H1 (cell line): ENCODE results near the gene ZIC1. TPM values are rescaled to one million over a fixed set of nuclear protein-coding genes. Genes with fewer than 3 reads are reported as not detected.

Experiments used
- BACH1 ChIP-seq: IDR thresholded peaks from 2 replicates; pipeline ENCODE4 v1.6.1; 2012; ENCODE audit warnings: low read length, improper control_type of control experiment
- CHD2 ChIP-seq: IDR thresholded peaks from 2 replicates; pipeline ENCODE4 v1.6.1; 2012; ENCODE audit warnings: low read length, improper control_type of control experiment
- PHF8 ChIP-seq: fragments of 200-600 bp; sonication (generic); conservative IDR thresholded peaks from 2 replicates; pipeline ENCODE4 v1.7.1; 2012; ENCODE audit warnings: low read depth, mild to moderate bottlenecking, inconsistent platforms, low read length, moderate library complexity
- RAD21 ChIP-seq, 2 experiments: IDR thresholded peaks in 1 of 2; conservative IDR thresholded peaks in 1 of 2; 2 replicates each; pipeline ENCODE4 v1.6.1; 2011; ENCODE audit warnings: low read depth in 2 of 2, low read length in 2 of 2, improper control_type of control experiment in 1 of 2, inconsistent platforms in 1 of 2, mild to moderate bottlenecking in 1 of 2, moderate library complexity in 1 of 2
- SAP30 ChIP-seq: fragments of 300-600 bp; sonication (generic); IDR thresholded peaks from 2 replicates; pipeline ENCODE4 v1.7.1; 2012; ENCODE audit warnings: low read length, moderate library complexity, mild to moderate bottlenecking, inconsistent platforms; ENCODE audit not compliant: insufficient read depth, insufficient replicate concordance
- SP2 ChIP-seq: IDR thresholded peaks from 2 replicates; pipeline ENCODE4 v1.6.1; 2012; ENCODE audit warnings: mild to moderate bottlenecking, low read length, inconsistent platforms
- SP4 ChIP-seq: IDR thresholded peaks from 2 replicates; pipeline ENCODE4 v1.6.1; 2012; ENCODE audit warnings: low read length, inconsistent platforms
- polyA plus RNA-seq, 7 experiments: library from polyadenylated mRNA; depleted of rRNA in 3 of 7; stranded (reverse) in 5 of 7; unstranded in 2 of 7; fragments of >200 nt in 5 of 7; fragments of 200-250 nt in 2 of 7; gene quantifications; 1 replicate in 5 of 7; 2 replicates in 1 of 7; 4 replicates in 1 of 7; pipeline versions ENCODE4 v1.2.1 to v1.2.3, GENCODE V29; 2011 to 2013; ENCODE audit warnings: missing spikeins in 2 of 7, mixed read lengths in 2 of 7
- total RNA-seq: library from RNA; stranded (reverse); fragmentation: NEBNext Ultra II Directional; extraction: Animal tissue kit (Norgen Biotek cat#: 25700); gene quantifications from 2 replicates; pipeline ENCODE4 v1.2.1, GENCODE V29; 2021
- TF ChIP-seq, protein P1 (sequence below): IDR thresholded peaks from 2 replicates; pipeline ENCODE4 v1.6.1; 2011; ENCODE audit warnings: low read length, improper control_type of control experiment
- TF ChIP-seq, protein P2 (sequence below): IDR thresholded peaks from 2 replicates; pipeline ENCODE4 v1.6.1; 2012; ENCODE audit warnings: inconsistent platforms

ZIC1 gene
- total and polyA plus RNA-seq, 2 of the 8 experiments (the other 6 are each of a cell fraction or from before 2014, with no cell fraction given), result 0.80 to 2.2 TPM

- TF ChIP-seq BACH1, result no peak
- no peak for TF ChIP-seq PHF8
- no peak for TF ChIP-seq SAP30
- TF ChIP-seq, protein P1, sequence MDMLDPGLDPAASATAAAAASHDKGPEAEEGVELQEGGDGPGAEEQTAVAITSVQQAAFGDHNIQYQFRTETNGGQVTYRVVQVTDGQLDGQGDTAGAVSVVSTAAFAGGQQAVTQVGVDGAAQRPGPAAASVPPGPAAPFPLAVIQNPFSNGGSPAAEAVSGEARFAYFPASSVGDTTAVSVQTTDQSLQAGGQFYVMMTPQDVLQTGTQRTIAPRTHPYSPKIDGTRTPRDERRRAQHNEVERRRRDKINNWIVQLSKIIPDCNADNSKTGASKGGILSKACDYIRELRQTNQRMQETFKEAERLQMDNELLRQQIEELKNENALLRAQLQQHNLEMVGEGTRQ, result no peak
- TF ChIP-seq, protein P2, sequence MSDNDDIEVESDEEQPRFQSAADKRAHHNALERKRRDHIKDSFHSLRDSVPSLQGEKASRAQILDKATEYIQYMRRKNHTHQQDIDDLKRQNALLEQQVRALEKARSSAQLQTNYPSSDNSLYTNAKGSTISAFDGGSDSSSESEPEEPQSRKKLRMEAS, result no peak
- TF ChIP-seq RAD21 (IDR thresholded peaks at IDR 0.05 in 1 of 2, conservative IDR thresholded peaks at IDR 0.05 in 1 of 2; ENCODE audit: low read depth in 2 of 2, low read length in 2 of 2), result no peak
- no peak for TF ChIP-seq CHD2
- TF ChIP-seq SP2, result no peak
- no peak for TF ChIP-seq SP4
- TF ChIP-seq, all 59 proteins: peak for 0
Observed at GRCh38 chr3:147427746-147428145, 18.6 kb downstream of the ZIC1 start (continued).
